ENCODE measurements around the gene B3GLCT.

DNA sequence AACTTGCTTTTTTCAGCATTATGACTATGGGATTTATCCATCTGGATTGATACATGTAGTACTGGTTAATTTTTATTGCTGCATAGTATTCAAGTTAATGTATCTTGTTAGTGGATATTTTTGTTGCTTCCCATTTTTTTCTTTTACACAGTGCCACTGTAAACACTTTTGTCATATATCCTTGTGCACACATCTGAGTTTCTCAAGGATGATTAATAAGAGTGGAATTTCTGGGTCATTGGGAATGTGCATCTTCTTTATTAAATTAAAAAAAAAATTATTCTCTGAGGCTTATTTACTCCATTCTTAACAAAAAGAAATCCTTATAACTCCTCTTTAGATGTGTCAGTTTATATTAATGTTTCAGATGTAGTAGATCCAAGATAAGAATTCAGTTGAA, 27.3 kb downstream of the B3GLCT start:
- TF ChIP-seq, protein P1, sequence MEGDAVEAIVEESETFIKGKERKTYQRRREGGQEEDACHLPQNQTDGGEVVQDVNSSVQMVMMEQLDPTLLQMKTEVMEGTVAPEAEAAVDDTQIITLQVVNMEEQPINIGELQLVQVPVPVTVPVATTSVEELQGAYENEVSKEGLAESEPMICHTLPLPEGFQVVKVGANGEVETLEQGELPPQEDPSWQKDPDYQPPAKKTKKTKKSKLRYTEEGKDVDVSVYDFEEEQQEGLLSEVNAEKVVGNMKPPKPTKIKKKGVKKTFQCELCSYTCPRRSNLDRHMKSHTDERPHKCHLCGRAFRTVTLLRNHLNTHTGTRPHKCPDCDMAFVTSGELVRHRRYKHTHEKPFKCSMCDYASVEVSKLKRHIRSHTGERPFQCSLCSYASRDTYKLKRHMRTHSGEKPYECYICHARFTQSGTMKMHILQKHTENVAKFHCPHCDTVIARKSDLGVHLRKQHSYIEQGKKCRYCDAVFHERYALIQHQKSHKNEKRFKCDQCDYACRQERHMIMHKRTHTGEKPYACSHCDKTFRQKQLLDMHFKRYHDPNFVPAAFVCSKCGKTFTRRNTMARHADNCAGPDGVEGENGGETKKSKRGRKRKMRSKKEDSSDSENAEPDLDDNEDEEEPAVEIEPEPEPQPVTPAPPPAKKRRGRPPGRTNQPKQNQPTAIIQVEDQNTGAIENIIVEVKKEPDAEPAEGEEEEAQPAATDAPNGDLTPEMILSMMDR (IDR thresholded peaks at IDR 0.05 in 2 of 3, conservative IDR thresholded peaks at IDR 0.05 in 1 of 3; ENCODE audit: borderline replicate concordance in 1 of 3, insufficient read depth in 1 of 3, low read depth in 2 of 3, low read length in 2 of 3), result no peak
- TF ChIP-seq EZH2 (IDR thresholded peaks at IDR 0.05) (no peak), SIN3A (IDR thresholded peaks at IDR 0.05; ENCODE audit: low read depth) (no peak), POLR2AphosphoS5 (IDR thresholded peaks at IDR 0.05; ENCODE audit: low read depth, low read length) (no peak), POLR2A (IDR thresholded peaks at IDR 0.05; ENCODE audit: borderline replicate concordance, extremely low read depth, insufficient read depth, insufficient read length) (no peak), EZH2phosphoT487 (IDR thresholded peaks at IDR 0.05; ENCODE audit: borderline replicate concordance) (no peak)
- TF ChIP-seq, protein P2, sequence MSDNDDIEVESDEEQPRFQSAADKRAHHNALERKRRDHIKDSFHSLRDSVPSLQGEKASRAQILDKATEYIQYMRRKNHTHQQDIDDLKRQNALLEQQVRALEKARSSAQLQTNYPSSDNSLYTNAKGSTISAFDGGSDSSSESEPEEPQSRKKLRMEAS (IDR thresholded peaks at IDR 0.05), result no peak

Data from HCT116 (cell line).